Suppressor macrophage (primary cell): Measurements from ENCODE around the gene TPSG1.

Experiments
- DNase-seq, 4 experiments: peaks; one replicate each; pipeline ENCODE4 v3.0.0-alpha.2; 2020 to 2022

Gene TPSG1

DNA sequence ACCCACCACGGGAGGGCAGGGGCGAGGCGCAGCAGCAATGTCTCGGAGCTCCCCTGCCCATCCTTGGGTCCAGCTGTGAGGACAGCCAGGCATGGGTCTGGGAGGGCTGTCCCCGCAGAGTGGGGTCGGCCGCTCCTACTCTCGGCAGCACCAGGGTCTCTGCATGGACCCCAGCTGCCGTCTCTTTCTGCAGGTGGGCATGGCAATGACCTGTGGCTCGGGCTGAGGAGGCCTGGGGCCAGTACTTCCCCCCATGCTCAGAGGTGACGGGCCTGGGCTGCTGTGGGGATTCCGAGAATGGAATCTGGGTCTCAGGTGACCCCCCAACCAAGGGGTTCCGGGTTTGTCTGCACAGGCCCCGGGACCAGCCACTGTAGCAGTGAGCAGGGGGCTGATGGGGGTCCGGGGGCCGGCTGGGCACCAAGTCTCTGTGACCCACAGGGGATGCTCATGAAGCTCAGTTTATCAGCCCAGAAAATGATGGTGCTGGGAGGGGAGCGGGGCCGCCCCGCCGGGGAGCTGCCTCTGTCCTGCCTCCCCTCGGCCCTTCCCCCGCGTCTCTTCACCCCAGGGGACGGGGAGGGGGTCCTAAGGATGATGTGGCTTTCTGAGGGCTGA is 48.7 kb downstream of the TPSG1 start:
- no peak for DNase-seq

GRCh38 chr16:1175566-1176279 is 49.3 kb downstream of the TPSG1 start:
- DNase-seq: no peak

- no peak for DNase-seq
These were observed 50.4 kb downstream of the TPSG1 start for GRCh38 chr16:1174477-1175357.

DNA sequence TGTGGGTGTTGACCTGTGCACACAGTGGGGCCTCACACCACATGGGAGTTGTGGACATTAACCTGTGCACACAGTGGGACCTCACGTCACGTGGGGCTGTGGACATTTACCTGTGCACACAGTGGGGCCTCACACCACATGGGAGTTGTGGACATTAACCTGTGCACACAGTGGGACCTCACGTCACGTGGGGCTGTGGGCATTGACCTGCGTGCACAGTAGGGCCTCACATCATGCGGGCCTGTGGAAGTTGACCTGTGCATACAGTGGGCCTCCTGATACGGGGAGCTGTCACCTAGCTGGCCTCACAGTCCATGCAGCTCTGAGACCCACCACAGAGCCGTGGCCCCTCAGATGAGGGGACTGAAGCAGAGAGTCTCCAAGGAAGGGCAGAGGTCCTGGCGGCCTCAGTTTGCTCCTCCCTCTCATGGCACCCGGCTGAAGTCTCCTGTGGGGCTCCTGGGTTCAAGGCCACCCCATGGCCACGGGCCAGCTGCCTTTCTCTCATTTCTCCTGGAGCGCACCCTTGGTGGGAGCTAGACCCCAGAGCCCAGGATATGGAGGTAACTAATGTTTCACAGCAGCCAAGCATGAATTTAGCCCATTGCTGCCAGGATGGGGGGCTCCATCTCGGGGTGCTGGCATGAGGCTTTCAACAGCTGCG is 51.1 kb downstream of the TPSG1 start:
- no peak for DNase-seq

DNA sequence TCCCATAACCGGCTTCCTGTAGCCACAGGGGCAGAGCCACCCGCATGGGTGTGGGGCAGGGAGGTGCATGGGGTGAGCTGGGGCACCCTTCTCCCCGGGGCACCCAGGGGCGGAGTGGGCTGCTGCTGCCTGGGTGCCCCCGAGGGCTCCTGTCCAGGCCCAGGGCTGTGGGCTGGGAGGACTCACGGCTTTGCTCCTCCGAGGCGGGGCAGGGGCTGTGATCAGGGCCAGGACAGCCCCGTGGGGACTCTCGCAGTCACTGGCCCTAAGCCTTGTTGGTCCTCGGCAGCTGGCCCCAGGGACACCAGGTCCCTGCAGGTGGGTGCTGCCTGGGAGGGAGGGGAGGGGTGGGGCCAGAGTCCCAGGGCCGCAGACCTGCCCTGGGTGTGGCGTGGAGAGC is 52.4 kb downstream of the TPSG1 start:
- DNase-seq: no peak

- DNase-seq: no peak
These were observed 53.1 kb downstream of the TPSG1 start for GRCh38 chr16:1171854-1172428.
